GM21423 (cell line): ENCODE data around the gene BAK1.
"Not testable (repeated sequence)": the region's sequence is repeated elsewhere in the genome, so short reads cannot be mapped to it uniquely, and the experiment has no call there.

Source experiments
- ATAC-seq: cut with Tn5 transposase; IDR thresholded peaks from one replicate; pipeline ENCODE4 v1.9.1; 2021; ENCODE audit warnings: mild to moderate bottlenecking, moderate library complexity; ENCODE audit not compliant: unreplicated experiment

Gene BAK1

DNA sequence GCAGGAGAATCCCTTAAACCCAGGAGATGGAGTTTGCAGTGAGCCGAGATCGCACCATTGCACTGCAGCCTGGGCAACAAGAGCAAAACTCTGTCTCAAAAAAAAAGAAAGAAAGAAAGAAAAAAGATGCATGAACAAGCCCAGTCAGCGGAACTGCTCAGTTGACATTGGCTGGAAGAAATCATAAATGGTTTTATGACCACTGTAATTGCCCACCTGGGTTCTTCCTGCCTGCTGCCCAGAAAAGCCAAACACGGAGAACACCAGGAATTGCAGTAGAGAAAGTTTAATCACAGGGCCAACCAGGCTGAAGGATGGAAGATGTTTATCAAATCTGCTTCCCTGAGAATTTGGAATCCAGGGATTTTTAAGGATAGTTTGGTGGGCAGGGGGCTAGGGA is 22.7 kb downstream of the BAK1 start:
- no peak for ATAC-seq

DNA sequence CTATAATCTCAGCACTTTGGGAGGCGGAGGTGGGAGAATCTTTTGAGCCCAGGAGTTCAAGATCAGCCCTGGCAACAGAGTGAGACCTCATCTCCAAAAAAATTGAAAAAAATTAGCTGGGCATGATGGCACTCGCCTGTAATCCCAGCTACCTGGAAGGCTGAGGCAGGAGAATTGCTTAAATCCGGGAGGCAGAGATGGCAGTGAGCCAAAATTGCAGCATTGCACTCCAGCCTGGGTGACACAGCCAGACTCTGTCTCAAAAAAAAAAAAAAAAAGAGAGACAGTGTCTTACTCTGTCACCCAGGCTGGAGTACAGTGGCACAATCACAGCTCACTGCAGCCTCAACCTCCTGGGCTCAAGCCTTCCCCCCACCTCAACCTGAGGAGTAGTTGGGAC is 27.2 kb downstream of the BAK1 start:
- ATAC-seq, result not testable (repeated sequence)

- ATAC-seq, result no peak
Measured at GRCh38 chr6:33552252-33552651, 27.8 kb downstream of the BAK1 start.

DNA sequence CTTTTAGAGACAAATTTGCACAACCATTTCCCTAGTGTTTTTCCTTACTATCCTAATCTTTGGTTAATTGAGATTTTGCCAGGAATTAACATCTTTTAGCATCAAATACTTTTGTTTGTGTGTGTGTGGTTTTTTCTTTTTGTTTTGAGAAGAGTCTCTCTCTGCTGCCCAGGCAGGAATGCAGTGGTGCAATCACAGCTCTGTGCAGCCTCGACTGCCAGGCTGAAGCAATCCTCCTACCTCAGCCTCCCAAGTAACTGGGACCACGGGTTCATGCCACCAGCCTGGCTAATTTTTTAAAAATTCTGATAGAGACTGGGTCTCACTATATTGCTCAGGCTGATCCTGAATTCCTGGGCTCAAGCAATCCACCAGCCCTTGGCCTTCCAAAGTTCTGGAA is 28.5 kb downstream of the BAK1 start:
- ATAC-seq, result no peak

DNA sequence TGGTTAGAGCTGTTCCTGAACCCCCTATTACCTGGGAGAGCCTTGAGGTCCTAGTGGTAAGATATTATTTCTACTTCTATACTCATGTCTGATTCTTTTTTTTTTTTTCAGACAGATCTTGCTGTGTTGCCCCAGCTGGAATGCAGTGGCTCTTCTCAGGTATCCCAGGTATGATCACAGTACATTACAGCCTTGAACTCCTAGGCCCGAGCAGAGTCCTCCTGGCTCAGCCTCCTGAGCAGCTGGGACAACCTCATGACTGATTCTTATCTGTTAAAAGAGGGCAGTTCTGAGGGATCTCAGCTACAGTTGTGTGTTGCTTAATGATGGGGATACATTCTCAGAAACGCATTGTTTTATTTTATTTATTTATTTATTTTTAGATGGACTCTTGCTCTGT is 30.2 kb downstream of the BAK1 start:
- ATAC-seq, result no peak

- no peak for ATAC-seq
Measured at GRCh38 chr6:33549196-33549595, 30.9 kb downstream of the BAK1 start.

- ATAC-seq, result no peak
Measured at GRCh38 chr6:33547499-33547898, 32.6 kb downstream of the BAK1 start.

DNA sequence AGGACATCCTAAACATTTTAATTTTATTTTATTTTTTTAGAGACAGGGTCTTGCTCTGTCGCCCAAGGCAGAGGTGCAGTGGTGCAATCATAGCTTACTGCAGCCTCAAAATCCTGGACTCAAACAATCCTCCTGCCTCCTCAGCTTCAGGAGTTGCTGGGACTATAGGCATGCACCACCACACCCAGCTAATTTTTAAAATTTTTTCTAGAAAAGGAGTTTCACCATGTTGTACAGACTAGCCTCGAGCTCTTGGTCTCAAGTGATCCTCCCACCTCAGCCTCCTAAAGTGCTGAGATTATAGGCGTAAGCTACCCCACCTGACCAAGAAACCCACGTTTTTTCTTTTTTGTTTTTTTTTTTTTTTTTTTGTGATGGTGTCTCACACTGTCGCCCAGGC is 33.3 kb downstream of the BAK1 start:
- ATAC-seq, result no peak

- ATAC-seq, result not testable (repeated sequence)
Measured at GRCh38 chr6:33545292-33545691, 34.8 kb downstream of the BAK1 start.

GRCh38 chr6:33543116-33543515 is 37.0 kb downstream of the BAK1 start:
- ATAC-seq, result no peak

GRCh38 chr6:33540768-33541167 is 39.3 kb downstream of the BAK1 start:
- ATAC-seq, result no peak

- ATAC-seq, result no peak
Measured at GRCh38 chr6:33534702-33535101, 45.4 kb downstream of the BAK1 start.

DNA sequence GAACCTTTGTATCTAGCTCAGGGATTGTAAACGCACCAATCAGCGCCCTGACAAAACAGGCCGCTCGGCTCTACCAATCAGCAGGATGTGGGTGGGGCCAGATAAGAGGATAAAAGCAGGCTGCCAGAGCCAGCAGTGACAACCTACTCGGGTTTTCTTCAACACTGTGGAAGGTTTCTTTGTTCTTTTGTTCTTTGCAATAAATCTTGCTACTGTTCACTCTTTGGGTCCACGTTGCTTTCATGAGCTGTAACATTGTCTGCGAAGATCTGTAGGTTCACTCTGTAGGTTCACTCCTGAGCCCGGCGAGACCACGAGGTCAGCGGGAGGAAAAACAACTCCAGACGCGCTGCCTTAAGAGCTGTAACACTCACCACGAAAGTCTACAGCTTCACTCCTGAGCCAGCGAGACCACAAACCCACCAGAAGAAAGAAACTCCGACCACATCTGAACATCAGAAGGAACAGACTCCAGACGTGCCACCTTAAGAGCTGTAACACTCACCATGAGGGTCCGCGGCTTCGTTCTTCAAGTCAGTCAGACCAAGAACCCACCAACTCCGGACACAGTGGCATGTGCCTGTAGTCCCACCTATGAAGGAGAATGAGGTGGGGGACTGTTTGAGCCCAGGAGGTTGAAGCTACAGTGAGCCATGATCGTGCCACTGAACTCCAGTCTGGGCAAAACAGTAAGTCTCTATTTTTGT is 46.8 kb downstream of the BAK1 start:
- ATAC-seq, result not testable (repeated sequence)

DNA sequence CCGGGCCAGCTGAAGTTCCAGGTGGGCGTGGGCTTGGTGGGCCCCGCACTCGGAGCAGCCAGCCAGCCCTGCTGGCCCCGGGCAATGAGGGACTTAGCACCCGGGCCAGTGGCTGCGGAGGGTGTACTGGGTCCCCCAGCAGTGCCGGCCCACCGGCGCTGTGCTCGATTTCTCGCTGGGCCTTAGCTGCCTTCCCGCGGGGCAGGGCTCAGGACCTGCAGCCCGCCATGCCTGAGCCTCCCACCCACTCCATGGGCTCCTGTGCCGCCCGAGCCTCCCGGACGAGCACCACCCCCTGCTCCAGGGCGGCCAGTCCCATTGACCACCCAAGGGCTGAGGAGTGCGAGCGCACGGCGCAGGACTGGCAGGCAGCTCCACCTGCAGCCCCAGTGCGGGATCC is 47.6 kb downstream of the BAK1 start:
- not testable (repeated sequence) for ATAC-seq

- ATAC-seq, result not testable (repeated sequence)
Measured at GRCh38 chr6:33530617-33531016, 49.5 kb downstream of the BAK1 start.
